GM18868 (cell line): ENCODE results near the gene DIO3.
"Not testable (repeated sequence)": the region's sequence is repeated elsewhere in the genome, so short reads cannot be mapped to it uniquely, and the experiment has no call there.

Source experiments
- ATAC-seq: cut with Tn5 transposase; IDR thresholded peaks from one replicate; pipeline ENCODE4 v1.9.1; 2021; ENCODE audit warnings: mild to moderate bottlenecking, moderate library complexity; ENCODE audit not compliant: unreplicated experiment

DIO3 gene

DNA sequence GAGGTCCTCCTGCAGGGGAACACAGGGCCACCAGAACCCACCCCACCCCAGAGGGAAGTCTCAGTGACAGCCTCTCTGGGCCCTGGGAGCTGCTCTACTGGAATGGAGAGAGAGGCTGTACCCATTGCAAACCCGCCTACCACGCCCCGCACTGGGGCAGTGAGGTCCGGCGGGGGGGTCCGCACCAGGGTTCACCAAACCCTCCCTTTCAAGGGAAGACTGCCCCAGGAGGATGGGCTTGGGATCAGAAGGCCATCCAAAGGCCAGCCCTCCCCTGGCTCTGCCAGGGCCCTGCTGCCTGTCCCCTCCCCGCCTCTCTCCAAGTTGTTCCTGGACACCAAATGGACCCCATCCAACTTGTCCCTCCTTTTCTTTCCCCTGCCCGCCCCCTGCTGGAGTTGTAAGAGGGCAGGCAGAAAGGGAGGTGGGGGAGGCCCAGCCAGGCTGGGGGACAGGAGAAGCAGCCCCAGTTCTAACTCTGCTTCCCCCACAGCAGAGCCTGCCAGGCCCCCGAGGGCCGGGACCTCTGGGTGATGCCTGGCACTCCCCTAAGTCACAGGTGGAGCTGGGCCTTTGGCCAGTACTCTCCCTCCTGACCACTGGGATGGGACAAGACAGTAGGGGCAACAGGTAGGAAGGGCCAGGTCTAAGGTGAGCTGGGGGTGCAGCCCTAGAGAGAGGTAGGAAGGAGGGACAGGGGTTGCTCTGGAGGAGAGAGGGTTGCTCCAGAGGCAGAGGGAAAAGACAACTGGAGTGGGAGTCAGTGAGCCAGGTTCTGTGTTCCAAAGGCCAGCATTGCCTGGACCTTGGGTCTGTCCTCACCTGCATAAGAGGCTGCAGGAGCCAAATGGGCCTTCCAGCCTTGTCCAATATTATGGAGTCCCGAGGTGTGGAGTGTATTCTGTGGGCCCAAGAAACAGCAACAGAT lies 3.2 kb upstream of the DIO3 start:
- no peak for ATAC-seq

DNA sequence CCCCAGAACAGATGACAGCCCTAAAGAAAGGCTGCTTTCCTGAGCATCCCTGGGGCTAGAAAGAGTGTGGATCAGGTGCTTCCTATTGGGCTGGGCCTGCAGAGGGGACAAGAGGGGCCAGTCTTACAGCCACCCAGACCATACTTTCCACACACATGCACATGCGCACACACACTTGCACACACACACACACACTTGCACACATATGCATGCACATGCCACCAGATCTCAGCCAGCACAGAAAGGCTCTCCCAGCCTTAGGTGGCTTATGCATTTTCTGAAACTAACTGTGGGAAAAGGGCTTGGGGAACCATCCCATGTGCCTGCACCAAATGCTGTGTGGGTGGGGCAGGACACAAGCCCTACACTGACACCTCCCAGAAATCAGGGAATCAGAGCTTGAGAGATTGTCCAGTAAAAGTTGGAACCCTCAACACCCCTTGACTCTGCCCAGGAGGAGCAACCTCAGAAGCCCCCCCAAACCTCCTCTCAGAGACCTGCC lies 2.5 kb upstream of the DIO3 start:
- no peak for ATAC-seq

DNA sequence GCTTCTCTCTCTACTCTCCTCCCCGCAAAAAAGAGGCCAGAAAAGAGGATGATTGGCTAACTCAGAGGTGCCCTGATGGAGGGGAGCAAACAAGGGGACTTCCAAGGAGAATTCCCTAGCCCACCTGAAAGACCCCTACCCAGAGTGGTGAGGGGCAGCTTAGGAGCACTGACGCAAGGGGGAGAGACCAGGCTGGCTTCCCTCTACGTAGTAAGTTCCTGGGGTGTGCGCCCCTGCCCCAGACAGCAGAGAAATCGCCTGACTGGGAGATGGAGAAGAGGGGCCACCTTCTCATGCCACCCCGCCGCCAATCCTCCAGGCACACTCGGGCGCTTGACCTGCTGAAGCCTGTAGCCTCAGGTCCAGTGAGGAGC lies 2.1 kb upstream of the DIO3 start:
- ATAC-seq = no peak

DNA sequence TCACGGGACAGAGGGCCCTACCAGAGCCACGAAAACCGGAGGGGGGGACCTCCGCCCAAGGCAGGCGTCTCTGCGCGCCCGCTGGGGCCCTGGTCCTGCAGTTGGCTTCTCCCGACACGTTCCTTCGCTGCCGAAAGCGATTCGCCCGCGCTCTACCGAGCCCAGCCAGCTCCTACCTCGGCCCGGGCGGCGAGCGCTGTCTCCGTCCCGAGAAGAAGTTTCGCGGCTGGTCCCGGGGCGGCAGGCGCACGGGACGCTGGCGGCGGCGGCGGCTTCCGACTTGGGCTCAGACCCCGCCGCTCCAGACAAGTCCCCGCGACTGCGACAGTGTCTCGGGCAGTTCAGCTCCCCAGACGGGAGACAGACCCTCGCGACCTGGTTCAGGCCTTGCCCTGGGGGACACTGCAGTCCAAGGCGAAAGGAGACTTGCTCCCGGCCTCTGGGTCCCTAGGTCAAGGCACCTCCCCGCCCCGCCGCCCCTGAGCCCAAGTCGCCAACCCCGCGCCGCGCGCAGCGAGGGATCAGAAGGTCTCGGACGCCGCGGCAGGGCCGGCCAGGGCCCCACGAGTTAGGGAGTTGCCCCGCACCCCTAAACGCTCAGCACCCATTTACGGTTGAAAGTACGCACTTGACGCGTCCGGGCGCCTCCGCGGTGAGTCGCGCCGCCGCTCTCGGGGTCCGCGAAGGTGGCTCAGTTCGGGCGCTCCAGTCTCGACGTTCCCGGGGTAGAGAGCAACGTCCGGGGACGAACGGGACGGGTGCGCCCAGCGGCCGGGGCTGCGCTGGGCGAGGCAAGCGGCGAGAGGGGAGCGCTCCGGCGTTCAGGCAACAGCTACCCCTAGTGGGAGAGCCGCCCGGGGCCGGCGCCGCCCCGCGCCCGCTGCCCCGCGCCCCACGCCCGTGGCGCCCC lies 1.4 kb upstream of the DIO3 start:
- ATAC-seq = no peak

DNA sequence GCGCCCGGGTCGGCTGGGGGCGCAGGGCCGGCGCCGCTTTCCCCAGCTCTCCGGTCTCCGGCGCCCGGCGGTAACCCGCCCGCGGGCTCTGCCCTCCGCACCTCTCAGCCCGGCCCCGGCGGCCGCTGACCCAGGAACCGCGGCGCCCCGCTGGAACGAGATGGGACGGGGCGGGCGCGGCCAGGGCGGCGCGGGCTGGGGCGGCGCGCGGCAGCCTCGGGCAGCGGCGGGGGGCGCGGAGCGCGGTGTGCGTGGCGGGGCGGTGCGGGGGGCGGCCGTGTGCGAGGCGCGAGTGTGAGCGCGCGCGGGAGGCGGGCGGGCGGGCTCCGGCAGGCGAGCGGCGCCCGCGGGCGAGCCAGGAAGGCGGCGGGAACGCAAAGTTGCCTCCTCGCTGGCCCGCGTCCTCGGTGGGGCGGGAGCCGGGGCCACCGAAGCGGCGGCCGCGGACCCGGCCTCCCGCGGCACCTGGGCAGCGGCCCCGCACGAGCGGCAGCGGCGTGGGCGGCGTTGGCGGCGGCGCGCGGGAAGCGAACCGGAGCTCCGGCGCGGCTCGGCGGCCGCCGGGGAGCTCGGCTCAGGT lies 671 bp upstream of the DIO3 start:
- ATAC-seq = no peak

DNA sequence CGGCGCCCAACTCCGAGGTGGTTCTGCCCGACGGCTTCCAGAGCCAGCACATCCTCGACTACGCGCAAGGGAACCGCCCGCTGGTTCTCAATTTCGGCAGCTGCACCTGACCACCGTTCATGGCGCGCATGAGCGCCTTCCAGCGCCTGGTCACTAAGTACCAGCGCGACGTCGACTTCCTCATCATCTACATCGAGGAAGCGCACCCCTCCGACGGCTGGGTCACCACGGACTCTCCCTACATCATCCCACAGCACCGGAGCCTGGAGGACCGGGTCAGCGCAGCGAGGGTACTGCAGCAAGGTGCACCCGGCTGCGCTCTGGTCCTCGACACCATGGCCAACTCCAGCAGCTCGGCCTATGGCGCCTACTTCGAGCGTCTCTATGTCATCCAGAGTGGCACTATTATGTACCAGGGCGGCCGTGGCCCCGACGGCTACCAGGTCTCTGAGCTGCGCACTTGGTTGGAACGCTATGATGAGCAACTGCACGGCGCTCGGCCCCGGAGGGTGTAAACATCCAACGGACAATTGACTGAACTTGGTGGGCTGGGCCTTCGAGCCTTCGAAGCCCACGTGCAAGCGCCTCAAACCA lies 699 bp downstream of the DIO3 start:
- ATAC-seq = no peak

DNA sequence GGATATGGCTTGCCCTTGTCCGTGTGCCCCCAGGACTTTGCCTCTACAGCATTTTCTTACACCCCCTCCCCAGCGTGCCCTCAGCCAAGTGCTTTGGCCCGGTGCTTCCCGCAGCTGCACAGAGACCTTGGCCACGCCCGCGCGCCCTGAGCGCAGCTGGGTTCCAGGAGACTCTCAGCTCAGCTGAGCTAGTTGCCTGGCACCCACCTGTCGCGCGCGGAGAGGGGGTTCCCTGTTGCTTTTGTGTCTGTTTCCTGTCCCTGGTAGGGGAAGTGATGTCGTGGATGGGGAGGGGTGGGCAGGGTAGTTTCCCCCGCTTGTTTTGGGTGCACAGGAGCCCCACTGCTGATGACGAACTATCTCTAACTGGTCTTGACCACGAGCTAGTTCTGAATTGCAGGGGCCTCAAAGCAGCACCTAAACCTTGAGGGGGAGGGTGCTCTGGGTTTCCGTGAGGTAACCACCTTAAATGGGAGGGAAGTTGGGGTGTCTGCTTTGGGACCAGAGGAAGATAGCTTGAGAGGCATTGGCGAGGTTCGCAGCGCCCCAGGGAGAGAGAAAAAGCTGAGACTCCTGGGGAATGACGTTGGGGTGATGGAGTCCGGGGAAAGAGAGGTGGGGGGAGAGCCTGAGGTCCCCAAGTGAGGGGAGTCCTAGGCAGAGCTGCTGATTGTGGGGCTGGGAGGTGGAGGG lies 1.5 kb downstream of the DIO3 start:
- no peak for ATAC-seq

DNA sequence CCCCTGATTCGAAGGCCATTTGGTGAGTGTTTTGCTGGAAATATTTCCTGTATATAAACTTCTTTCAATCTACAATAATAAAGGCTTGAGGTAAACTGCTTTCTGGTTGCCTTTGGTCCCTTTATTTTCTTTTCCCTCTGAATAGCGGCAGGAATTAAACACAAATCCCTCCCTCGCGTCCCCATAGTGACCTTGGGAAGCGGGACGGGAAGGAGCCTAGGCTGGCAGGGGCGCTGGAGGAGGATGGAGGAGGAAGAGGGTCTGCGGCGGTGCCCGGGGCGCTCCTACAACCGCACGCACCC lies 2.0 kb downstream of the DIO3 start:
- no peak for ATAC-seq

DNA sequence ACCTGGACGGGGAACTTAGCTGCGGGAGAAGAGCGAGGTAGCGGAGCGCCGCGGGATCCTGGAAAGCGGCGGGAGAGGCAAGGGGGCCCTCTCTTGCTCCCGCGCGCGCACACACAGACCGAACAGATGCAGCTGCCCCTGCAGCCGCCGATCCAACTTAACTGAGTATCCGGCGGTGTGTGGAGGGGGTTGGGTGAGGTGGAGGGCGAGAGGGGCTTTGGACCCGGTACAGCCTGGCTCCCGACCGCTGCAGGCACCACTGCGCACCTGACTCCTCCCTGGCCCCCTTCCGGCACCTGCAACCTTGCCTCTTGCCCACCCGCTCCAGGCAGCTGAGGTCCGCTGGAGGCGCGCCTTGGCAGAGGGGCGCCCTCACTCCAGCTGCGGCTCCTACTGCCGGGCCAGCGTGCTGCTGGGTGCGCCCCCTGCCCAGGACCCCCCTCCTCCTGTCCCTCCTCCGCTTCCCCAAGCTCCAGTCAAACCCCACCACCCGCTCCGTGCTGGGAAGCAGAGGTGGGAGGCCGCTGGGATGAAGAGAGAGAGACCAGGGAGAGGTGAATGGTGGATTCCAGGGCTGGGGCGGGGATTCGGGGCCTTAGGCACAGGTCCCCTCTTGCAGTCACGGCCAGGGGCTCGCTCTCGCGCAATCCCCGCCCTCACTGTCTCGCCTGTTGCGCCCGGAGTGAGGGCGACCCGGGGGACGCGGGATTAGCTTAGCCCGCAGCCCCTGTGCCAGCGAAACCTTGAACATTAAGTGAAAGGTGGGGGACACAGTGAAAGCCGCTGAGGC lies 2.6 kb downstream of the DIO3 start:
- ATAC-seq = no peak

DNA sequence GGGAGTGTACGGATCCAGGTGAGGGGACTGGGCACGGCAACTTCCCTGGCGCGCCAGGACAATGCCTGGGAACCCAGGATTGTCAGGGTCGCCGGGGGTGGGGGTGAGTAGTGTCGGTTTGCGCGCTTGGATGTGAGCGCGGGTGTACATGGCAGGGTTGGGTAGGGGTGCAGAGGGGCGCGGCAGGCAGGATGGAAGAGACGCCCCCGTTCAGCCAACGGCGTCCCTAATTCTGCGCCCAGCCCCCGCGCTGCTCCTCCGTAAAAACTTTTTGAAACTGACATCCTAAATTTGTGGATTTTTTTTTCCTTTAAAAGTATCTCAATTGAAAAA lies 3.1 kb downstream of the DIO3 start:
- ATAC-seq = no peak

DNA sequence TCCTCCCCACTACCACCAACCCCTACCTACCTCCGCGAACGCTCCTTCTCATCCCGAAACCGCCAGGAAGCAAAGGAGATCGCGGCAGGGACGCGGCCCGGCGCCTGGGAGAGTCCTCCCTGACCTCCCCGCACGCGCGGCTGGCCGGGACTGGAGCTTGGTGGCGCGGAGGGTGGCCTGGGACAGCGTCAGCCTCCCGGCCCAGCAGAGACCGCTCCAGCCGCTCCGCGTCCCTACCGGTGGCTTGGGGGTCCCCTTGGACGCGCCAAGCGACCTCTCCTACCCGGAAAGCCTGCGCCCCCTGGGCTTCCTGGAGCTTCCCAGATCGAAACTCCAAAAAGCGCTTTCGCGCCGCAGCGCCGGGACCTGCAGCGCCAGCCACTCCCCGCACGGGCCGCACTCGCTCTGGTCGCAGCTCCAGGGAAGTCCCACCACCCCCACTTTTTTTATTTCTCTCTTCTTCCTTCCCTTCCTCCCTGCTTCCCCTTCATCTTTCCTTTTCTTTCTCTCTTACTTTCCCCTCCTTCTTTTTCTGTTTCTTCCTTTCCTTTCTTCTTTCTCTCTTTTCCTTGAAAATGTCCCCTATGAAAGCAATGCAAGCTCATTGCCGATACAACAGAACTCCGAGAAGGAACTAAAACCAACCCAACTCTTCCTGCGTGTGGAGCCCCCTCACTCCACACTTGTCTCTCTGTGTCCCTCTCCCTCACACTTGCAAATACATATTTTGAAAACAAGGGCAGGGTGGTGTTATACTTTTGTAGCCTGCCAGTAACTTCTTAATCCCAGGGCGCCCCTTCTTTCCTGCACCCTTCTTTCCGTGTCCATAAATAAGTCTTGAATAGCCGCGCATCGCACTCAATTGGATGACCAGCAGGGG lies 3.8 kb downstream of the DIO3 start:
- no peak for ATAC-seq

DNA sequence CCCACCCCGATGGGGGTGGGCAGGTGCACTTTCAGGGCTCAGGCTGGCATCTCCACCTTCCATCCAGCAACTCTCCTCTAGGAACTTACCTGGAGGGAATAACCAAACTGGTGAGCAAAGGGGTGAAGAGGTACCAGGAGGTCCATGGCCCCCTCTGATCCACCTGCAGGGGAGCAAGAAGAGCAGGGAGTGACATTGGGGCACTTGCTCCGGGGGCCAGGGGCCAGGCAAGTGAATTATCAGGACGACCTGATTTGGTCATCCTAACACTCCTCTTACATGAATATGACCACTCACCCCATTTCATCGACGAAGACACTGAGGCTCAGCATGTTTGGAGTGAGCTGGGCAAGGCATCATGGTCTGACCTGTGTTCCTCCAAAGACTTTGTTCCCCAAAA lies 6.0 kb downstream of the DIO3 start:
- ATAC-seq = no peak

DNA sequence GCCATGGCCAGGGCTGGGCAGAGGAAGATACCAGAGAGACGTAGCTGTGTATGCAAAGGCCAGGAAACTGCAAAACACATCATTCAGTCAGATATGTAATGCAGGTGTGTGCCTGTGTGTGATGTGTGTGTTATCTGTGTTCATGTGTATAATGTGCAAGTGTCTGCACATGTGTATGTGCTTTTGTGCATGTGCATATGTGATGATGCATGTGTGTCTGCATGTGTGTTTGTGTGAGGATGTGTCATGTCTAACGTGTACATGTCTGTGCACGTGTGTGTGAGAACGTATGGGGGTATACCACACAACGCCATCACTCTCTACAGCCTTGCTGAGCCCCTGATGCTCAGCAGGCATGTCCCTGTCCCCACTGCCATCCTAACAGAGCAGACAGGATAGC lies 9.7 kb downstream of the DIO3 start:
- no peak for ATAC-seq

DNA sequence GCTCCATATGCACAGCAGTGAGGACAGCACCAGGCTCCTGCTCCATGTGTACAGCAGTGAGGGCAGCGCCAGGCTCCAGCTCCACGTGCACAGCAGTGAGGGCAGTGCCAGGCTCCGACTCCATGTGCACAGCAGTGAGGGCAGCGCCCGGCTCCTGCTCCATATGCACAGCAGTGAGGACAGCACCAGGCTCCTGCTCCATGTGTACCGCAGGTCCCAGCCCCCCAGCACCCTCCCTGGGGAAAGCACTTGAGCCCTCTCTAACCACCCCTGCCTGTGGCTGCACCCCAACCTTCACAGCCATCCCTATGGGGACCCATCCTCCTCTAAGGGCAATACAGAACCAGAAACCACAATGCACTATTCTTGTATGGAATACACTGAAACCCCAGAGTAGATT lies 11.2 kb downstream of the DIO3 start:
- ATAC-seq = not testable (repeated sequence)

DNA sequence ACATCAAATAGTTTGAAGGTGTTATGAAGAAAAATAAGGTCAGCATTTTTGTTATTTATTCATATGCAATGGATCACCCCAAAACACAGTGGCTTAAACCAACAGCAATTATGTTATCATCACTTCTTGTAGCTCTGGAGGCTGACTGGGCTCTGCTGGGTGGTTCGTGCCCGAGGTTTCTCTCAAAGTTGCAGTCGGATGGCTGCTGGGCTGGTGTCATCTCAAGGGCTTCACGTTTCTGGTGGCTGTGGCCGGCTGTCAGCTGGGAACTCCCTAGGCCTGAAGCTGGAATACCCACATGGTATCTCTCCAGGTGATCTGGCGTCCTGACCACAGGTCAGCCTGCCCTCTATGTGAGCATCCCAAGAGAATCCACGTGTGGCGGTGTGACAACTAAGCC lies 12.0 kb downstream of the DIO3 start:
- no peak for ATAC-seq

DNA sequence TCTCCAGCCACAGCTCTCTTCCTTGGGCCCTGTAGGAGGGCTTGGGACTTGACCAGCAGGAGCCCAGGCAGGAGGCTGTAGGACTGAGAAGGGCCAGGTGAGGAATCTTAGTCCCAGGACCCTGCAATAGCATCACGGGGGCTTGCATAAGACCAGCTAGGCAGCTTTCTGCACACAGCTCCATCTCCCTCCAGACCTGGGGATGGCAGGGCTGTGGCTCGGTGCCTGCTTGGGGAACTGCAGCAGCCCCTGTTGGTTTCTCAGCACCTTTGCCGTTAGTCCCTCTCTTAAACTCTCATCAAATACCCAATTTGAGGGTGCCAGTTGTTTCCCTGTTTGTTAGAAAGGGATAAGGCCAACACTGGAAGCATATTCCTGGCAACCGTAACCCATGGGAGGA lies 14.3 kb downstream of the DIO3 start:
- no peak for ATAC-seq

DNA sequence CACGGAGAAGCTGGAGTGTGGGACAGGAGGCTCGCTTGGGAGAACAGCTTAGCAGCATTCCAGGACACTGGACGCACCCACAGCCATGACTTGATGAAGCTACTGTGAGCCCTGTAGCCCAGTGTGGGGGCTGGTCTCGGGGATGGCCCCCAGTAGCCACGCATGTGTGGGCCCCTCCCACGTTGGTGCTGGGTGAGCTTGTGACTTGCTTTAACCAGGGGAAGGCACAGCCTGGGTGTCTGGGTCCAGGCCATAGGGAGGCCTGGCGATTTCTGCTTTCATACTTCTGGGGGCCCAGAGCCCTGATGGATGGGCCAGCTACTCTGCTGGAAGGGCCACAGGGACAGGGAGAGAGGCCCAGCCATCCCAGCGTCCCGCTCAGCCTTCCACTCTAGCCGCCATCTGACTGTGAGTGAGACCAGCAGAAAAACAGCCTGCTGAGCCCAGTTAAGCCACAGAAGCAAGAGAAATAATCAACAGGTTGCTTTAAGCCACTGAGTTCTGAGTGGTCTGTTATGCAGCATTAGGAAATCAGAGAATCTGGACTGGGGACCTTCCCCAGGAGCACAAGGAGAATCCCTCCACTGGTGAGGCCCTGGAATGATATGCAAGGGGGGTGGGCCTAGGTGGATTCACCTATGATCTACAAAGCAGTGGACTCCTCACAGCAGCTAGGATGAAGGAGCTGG lies 16.1 kb downstream of the DIO3 start:
- no peak for ATAC-seq

DNA sequence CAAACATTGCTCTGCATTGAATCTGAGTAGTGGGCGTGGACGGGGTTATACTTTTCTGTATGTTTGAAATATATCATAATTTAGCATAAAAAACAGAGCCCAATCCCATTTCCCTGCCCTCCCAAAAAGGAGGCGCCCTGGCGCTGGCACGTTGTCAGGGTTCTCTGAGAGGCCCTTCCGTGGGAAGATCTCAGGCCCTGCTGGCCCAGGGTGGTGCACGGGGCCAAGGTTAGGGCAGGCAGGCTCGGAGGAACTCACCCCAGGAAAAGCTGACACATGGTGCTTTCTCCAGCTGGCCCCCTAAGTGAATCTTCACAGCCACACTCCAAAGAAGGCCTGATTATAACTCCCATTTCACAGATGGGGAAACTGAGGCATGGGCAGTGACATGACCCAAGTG lies 17.2 kb downstream of the DIO3 start:
- ATAC-seq = no peak
